KMS-11 (cell line): ENCODE measurements around the gene PRKCE.
A peak's percentile ranks its signal among the peaks of the same experiment; 100 is the strongest.

ENCODE experiments used
- H2AFZ ChIP-seq: fragments of 200-600 bp; sonication (generic); 2 replicates; pipeline ENCODE4 v1.6.1; 2016; ENCODE audit warnings: antibody characterized with exemption, mixed run types, low read depth
- H3K27ac ChIP-seq: fragments of 200-600 bp; sonication (generic); 2 replicates; pipeline ENCODE4 v1.6.1; 2016; ENCODE audit warnings: mild to moderate bottlenecking, mixed run types
- H3K27me3 ChIP-seq: fragments of 200-600 bp; sonication (generic); 2 replicates; pipeline ENCODE4 v1.6.1; 2017; ENCODE audit warnings: mild to moderate bottlenecking, low read depth, mixed run types, moderate library complexity; ENCODE audit not compliant: insufficient read depth
- H3K36me3 ChIP-seq: fragments of 200-600 bp; sonication (generic); 2 replicates; pipeline ENCODE4 v1.6.1; 2017; ENCODE audit warnings: mild to moderate bottlenecking, mixed run types; ENCODE audit not compliant: insufficient read depth
- H3K4me1 ChIP-seq: fragments of 200-600 bp; sonication (generic); 2 replicates; pipeline ENCODE4 v1.6.1; 2016; ENCODE audit warnings: mild to moderate bottlenecking, low read depth, mixed run types; ENCODE audit not compliant: poor library complexity, severe bottlenecking
- H3K4me2 ChIP-seq: fragments of 200-600 bp; sonication (generic); 2 replicates; pipeline ENCODE4 v1.7.0; 2016; ENCODE audit warnings: mild to moderate bottlenecking, mixed run types
- H3K4me3 ChIP-seq: fragments of 200-600 bp; sonication (generic); IDR thresholded peaks from 2 replicates; pipeline ENCODE4 v1.6.1; 2017; ENCODE audit warnings: low read depth, low read length, mixed read lengths; ENCODE audit not compliant: insufficient read depth
- H3K79me2 ChIP-seq: fragments of 200-600 bp; sonication (generic); 2 replicates; pipeline ENCODE4 v1.6.1; 2016; ENCODE audit warnings: low read depth, mixed run types; ENCODE audit not compliant: insufficient read depth
- H3K9ac ChIP-seq: fragments of 200-600 bp; sonication (generic); 2 replicates; pipeline ENCODE4 v1.6.1; 2016; ENCODE audit warnings: mild to moderate bottlenecking, mixed run types
- H4K20me1 ChIP-seq: fragments of 200-600 bp; sonication (generic); 2 replicates; pipeline ENCODE4 v1.6.1; 2016; ENCODE audit warnings: mild to moderate bottlenecking, mixed run types; ENCODE audit not compliant: insufficient read depth
- TF ChIP-seq, protein P1 (sequence below): fragments of 200-600 bp; sonication (generic); conservative IDR thresholded peaks from 2 replicates; pipeline ENCODE4 v1.6.1; 2017; ENCODE audit warnings: low read depth, mild to moderate bottlenecking, antibody characterized with exemption, low read length, moderate library complexity, mixed read lengths

The PRKCE gene

DNA sequence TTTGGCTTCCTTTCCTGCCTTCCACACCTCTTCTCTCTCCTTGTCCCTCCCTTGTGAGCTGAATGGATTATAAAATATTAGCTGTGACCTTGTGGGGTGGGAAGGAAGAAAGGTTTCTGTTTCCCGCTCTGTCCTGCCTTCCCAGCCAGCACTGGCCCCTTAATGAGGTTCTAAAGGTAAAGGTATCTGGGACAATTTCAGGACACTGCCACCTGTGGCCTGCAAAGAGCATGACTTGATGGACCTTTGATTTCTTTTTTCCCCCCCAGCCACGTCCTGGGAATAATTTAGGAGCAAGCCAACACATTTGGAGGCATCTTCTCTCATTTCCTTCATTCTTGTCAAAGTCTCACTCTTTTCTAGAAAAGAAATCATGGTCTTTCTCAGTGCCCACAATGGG is 399.0 kb downstream of the PRKCE start:
- Histone ChIP-seq H3K4me1 (no peaks in the 10 kb centered on the region), H3K9ac (no peak overlapping the region), H3K4me2 (no peak overlapping the region), H3K4me3 (no peak overlapping the region), H3K27me3 (no peaks in the 10 kb centered on the region), H3K36me3 (no peaks in the 10 kb centered on the region), H3K27ac (no peak overlapping the region), H2AFZ (no peak overlapping the region), H4K20me1 (no peaks in the 10 kb centered on the region), H3K79me2 (no peaks in the 10 kb centered on the region)
- TF ChIP-seq, protein P1, sequence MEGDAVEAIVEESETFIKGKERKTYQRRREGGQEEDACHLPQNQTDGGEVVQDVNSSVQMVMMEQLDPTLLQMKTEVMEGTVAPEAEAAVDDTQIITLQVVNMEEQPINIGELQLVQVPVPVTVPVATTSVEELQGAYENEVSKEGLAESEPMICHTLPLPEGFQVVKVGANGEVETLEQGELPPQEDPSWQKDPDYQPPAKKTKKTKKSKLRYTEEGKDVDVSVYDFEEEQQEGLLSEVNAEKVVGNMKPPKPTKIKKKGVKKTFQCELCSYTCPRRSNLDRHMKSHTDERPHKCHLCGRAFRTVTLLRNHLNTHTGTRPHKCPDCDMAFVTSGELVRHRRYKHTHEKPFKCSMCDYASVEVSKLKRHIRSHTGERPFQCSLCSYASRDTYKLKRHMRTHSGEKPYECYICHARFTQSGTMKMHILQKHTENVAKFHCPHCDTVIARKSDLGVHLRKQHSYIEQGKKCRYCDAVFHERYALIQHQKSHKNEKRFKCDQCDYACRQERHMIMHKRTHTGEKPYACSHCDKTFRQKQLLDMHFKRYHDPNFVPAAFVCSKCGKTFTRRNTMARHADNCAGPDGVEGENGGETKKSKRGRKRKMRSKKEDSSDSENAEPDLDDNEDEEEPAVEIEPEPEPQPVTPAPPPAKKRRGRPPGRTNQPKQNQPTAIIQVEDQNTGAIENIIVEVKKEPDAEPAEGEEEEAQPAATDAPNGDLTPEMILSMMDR = 0 out of 2 replicates have a peak, but pooled peaks have one; percentile 11

DNA sequence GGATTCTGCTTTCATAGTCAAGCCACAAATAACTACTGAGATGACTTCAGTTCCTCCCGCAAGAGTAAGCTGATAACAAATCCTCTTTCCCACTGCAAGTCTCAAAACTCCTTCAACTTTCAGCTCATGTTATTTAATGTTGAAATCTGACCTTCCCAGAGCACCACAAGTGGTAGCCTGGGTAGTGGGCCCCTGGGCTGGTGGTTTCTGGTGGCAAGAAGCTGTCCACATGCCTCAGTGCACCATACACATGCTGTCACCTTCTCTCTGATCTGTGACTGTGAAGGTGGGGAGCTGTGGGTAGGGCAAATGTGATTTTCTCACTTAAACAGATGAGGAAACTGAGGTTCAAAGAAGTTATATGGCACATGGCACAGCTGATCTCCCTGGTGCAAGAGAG is 399.6 kb downstream of the PRKCE start:
- Histone ChIP-seq H3K4me3 (no peak overlapping the region), H3K36me3 (no peaks in the 10 kb centered on the region), H3K4me2 (no peak overlapping the region), H3K27ac (no peak overlapping the region), H3K27me3 (no peaks in the 10 kb centered on the region), H2AFZ (no peak overlapping the region), H3K4me1 (no peaks in the 10 kb centered on the region), H3K9ac (no peak overlapping the region), H4K20me1 (no peaks in the 10 kb centered on the region), H3K79me2 (no peaks in the 10 kb centered on the region)
- TF ChIP-seq, protein P1 = no peak

DNA sequence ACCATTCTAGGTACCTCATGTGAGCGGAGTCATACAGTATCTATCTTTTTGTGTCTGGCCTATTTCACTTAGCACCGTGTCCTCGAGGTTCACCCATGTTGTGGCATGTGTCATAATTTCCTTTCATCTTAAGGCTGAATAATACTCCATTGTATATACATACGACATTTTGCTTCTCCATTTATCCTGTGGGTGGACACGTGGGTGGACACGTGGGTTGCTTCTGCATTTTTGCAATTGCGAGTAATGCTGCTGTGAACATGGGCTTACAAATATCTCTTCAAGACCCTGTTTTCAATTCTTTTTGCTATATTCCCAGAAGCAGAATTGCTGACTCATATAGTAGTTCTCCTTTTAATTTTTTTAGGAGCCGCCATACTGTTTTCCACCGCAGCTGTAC is 402.1 kb downstream of the PRKCE start:
- Histone ChIP-seq H3K4me1 (no peaks in the 10 kb centered on the region), H4K20me1 (no peaks in the 10 kb centered on the region), H3K9ac (no peak overlapping the region), H3K36me3 (no peaks in the 10 kb centered on the region), H2AFZ (no peak overlapping the region), H3K27ac (no peak overlapping the region), H3K79me2 (no peaks in the 10 kb centered on the region), H3K27me3 (no peaks in the 10 kb centered on the region), H3K4me3 (no peak overlapping the region), H3K4me2 (no peak overlapping the region)
- TF ChIP-seq, protein P1 = no peak

DNA sequence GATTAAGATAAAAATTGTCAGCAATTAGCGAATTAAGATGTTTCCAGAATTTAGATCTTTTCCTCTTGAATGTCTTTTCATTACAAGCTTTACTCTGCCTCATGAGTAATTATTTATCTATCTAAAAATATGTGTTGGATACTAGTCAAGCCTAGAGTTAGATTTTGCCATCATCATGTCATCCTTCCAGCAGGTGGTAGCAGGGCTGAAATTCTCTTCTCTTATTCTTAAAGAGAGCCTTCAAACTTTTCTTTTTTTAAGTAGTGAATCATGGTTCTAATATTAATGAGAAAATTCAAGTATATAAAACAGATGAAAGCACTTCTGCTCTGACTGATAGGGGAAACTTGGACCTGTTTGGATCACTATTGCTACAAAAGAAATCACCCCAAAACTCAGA is 405.1 kb downstream of the PRKCE start:
- Histone ChIP-seq H3K4me3 (no peak overlapping the region), H3K36me3 (no peaks in the 10 kb centered on the region), H3K79me2 (no peaks in the 10 kb centered on the region), H2AFZ (no peak overlapping the region), H3K27me3 (no peaks in the 10 kb centered on the region), H3K9ac (no peak overlapping the region), H3K4me1 (no peaks in the 10 kb centered on the region), H3K4me2 (no peak overlapping the region), H3K27ac (no peak overlapping the region), H4K20me1 (no peaks in the 10 kb centered on the region)
- TF ChIP-seq, protein P1 = no peak
